GM18868 (cell line): ENCODE measurements around the gene HSD17B14.
"Not testable (repeated sequence)": the region's sequence is repeated elsewhere in the genome, so short reads cannot be mapped to it uniquely, and the experiment has no call there.

Experiments
- ATAC-seq: cut with Tn5 transposase; IDR thresholded peaks from one replicate; pipeline ENCODE4 v1.9.1; 2021; ENCODE audit warnings: mild to moderate bottlenecking, moderate library complexity; ENCODE audit not compliant: unreplicated experiment

Gene HSD17B14

DNA sequence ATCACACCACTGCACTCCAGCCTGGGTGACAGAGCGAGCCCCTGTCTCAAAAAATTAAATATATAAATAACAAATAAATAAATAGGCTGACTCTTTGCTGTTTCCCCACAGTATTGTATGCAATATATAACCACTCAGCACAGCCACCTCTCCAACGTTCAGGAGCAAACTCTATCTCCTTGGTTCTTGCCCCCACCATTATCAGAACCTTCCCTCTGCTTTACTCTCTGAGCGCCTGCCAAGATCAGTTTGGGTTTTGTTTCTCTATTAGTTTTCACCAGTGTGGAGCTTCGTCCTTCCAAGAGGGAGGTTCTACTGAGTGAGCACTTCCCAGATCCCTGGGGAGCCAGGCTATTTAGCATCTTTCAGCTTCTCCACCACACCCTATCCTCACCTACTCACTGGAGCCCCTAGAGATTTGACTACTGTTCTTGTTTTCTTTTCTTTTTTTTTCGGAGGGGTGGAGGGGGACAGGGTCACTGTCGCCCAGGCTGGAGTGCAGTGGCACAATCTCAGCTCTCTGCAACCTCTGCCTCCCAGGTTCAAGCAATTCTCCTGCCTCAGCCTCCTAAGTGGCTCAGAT lies 68.0 kb downstream of the HSD17B14 start:
- ATAC-seq = not testable (repeated sequence)

DNA sequence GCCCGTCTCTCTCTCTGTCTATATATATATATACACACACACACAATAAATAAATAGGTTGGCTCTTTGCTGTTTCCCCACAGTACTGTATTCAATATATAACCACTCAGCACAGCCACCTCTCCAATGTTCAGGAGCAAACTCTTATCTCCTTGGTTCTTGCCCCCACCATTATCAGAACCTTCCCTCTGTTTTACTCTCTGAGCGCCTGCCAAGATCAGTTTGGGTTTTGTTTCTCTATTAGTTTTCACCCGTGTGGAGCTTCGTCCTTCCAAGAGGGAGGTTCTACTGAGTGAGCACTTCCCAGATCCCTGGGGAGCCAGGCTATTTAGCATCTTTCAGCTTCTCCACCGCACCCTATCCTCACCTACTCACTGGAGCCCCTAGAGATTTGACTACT lies 70.5 kb downstream of the HSD17B14 start:
- ATAC-seq = not testable (repeated sequence)
